Measurements from ENCODE around the gene CCDC17.

CCDC17 gene

DNA sequence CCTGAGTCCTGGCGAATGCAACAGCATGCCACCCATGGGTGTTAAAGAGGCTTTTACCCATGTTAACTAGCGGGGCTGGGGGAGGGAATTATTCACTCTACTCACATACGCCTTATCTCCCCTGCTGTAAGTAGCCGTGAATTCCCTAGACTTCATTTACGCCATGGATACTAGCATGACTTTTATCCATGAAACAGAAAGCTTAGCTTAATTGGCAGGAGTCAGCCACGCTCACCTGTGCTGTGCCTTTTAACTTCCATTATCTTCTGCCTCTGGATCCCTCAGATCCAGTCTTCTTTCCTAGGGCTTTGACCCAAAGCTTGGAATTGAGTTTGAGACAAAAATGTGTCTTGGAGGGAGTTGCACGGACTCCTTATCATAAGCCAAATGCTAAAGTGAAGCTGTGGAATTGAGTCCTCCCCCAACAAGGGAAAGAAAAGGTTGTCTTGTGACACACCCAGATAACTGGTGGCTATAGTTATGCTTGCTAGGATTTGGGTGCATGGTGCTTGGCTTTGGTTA lies 49.7 kb downstream of the CCDC17 start:
- DNase-seq = no peak

DNA sequence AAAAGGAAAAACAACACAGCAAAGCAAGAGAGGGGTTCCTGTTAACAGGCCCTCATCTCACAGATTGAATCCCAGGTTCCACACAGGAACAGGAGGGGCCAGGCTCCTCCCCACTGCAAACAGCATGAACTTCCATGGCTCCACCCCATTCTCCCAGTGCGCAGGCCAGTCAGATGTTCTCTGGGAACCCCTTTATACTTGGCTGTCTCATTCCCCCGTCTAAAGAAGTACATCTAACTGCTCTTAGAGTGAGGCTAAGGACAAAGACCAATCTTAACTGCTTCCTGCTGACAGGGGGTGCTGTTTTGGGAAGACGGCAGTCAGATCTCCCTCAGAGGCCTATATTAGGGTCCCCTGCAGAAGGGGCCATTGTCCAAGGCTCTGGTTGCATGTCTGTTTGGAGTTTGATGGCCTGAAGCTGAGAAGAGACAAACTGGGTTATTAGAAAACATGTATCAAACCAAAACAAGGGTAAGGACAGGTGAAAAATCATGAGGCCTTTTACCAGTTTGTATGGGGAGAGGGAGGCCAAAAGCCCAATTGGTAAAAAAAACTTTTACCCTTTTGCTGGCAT lies 50.5 kb downstream of the CCDC17 start:
- no peak for DNase-seq

DNA sequence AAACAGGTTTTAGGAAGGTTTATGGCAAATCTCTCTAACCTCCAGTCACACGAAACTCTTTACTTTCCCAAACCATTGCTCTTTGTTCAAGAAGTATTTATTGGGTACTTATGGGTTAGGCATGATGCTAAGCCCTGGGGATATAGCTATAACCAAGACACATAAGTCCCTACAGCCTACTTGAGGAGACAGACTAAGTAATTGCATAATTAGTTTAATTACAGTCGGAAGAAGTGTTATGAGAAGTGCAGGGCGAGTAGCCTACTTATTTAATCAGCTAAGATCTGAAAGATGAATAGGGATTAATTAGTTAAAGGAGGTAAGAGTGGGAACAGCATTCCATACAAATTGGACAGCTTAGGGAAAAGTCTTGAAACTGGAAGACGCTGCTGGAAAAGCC lies 53.2 kb downstream of the CCDC17 start:
- DNase-seq = no peak

Data from NCI-H526 (cell line).